Lower leg skin (tissue), 3 donors: ENCODE results near the gene ZFY.

Experiments
- CTCF ChIP-seq, 3 donors: fragments of 450-650 bp; IDR thresholded peaks; one replicate each; pipeline ENCODE4 v1.5.1; 2016; ENCODE audit warnings: antibody characterized with exemption in 3 of 3, mild to moderate bottlenecking in 3 of 3, moderate library complexity in 2 of 3
- POLR2A ChIP-seq, 2 donors: fragments of 450-650 bp; IDR thresholded peaks; one replicate each; pipeline ENCODE4 v1.6.1; 2016 to 2017; ENCODE audit warnings: antibody characterized with exemption in 2 of 2, mild to moderate bottlenecking in 1 of 2, moderate library complexity in 1 of 2

- TF ChIP-seq CTCF (IDR thresholded peaks at IDR 0.05) = no peak
- no peak for TF ChIP-seq POLR2A (IDR thresholded peaks at IDR 0.05)
These were observed 81.4 kb downstream of the ZFY start for GRCh38 chrY:3016594-3016993.
